ENCODE measurements around the gene PLA2G10. TPM values are rescaled to one million over a fixed set of nuclear protein-coding genes. Genes with fewer than 3 reads are reported as not detected.

Gene PLA2G10
- polyA plus RNA-seq, 1 of the 3 experiments (the other 2 are of a cell fraction), result not detected

DNA sequence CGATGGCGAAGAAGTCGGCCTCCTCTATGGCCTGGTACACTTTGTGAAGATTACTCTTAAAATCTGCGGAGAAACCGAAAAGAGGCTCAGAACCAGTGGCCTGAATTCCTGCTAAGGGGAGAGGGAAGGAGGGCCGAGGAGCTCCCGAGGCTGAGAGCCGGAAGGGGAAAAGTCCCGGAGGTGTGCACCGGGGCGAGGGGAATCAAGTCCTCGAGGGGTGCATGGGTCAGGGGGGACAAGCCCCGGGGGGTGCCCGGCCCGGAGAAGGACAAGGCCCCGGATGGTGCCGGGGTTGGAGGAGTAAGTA, 64.5 kb downstream of the PLA2G10 start:
- Histone ChIP-seq H3K4me1 (ENCODE audit: control insufficient read depth in 1 of 2, insufficient read depth in 2 of 2, low read depth in 1 of 2, low read length in 1 of 2) (peaks cover 12 to 17% of the 10 kb centered on the region in 2 experiments; a peak in 3 of 4 replicates), H3K27me3 (ENCODE audit: insufficient read depth) (no peaks in the 10 kb centered on the region), H2AFZ (ENCODE audit: low read depth) (peak overlapping the region; percentile 66; the same call in 1 of the 2 replicates), H3K4me2 (peak overlapping the region; percentile 94), H3K9me3 (no peaks in the 10 kb centered on the region), H3F3A (replicated peaks; ENCODE audit: insufficient read depth) (peaks cover 11% of the 10 kb centered on the region), H4K20me1 (ENCODE audit: insufficient read depth) (peaks cover 11% of the 10 kb centered on the region), H3K79me2 (ENCODE audit: insufficient read depth) (peaks cover 53% of the 10 kb centered on the region), H3K27ac (ENCODE audit: low read depth in 2 of 2, low read length in 1 of 2) (peak overlapping the region; percentile 69 to 79), H3K9me2 (no peaks in the 10 kb centered on the region), H3K9ac (peak overlapping the region; percentile 97), H3K4me3 (ENCODE audit: low read depth in 2 of 2, low read length in 1 of 2) (peak overlapping the region; percentile 77 to 91), H3K36me3 (replicated peaks in 1 of 2; ENCODE audit: control insufficient read depth in 1 of 2, insufficient read depth in 2 of 2, low read length in 1 of 2) (peaks cover 15 to 35% of the 10 kb centered on the region in 2 experiments)
- ChIA-PET POLR2A (interaction anchor here (0.6 kb wide), 1 partner anchor 33 kb away, joined by 3 read pairs; no protein-coding TSS in a partner anchor), CTCF (interaction anchor here (1.0 kb wide), 1 partner anchor 13 kb away, joined by 3 read pairs; no protein-coding TSS in a partner anchor)
- DNase-seq, result no peak
- WGBS (ENCODE audit: low lambda C conversion rate), result 2% methylated on average over 11 of the region's 17 CpGs
- no peak for TF ChIP-seq MXI1 (IDR thresholded peaks at IDR 0.05; ENCODE audit: low read depth, low read length)
- TF ChIP-seq SMC3 (IDR thresholded peaks at IDR 0.05; ENCODE audit: low read depth, low read length), result no peak
- TF ChIP-seq FOXJ3 (CRISPR knock-in tag; IDR thresholded peaks at IDR 0.05), result no peak
- TF ChIP-seq TEAD4 (IDR thresholded peaks at IDR 0.05; ENCODE audit: borderline replicate concordance, insufficient read depth), result no peak
- TF ChIP-seq EZH2phosphoT487 (IDR thresholded peaks at IDR 0.05; ENCODE audit: borderline replicate concordance, low read depth), result no peak
- no peak for TF ChIP-seq MEF2A (IDR thresholded peaks at IDR 0.05; ENCODE audit: borderline replicate concordance, low read depth)
- no peak for TF ChIP-seq JUND (IDR thresholded peaks at IDR 0.05)
- TF ChIP-seq FOXM1 (IDR thresholded peaks at IDR 0.05; ENCODE audit: low read depth), result no peak
- no peak for TF ChIP-seq FOSL2 (IDR thresholded peaks at IDR 0.05; ENCODE audit: borderline replicate concordance, low read depth)
- TF ChIP-seq GATA2 (CRISPR knock-in tag; IDR thresholded peaks at IDR 0.05), result no peak
- no peak for TF ChIP-seq EP300 (IDR thresholded peaks at IDR 0.05; ENCODE audit: borderline replicate concordance in 1 of 2, low read depth in 1 of 2, low read length in 1 of 2)
- TF ChIP-seq, protein P1, sequence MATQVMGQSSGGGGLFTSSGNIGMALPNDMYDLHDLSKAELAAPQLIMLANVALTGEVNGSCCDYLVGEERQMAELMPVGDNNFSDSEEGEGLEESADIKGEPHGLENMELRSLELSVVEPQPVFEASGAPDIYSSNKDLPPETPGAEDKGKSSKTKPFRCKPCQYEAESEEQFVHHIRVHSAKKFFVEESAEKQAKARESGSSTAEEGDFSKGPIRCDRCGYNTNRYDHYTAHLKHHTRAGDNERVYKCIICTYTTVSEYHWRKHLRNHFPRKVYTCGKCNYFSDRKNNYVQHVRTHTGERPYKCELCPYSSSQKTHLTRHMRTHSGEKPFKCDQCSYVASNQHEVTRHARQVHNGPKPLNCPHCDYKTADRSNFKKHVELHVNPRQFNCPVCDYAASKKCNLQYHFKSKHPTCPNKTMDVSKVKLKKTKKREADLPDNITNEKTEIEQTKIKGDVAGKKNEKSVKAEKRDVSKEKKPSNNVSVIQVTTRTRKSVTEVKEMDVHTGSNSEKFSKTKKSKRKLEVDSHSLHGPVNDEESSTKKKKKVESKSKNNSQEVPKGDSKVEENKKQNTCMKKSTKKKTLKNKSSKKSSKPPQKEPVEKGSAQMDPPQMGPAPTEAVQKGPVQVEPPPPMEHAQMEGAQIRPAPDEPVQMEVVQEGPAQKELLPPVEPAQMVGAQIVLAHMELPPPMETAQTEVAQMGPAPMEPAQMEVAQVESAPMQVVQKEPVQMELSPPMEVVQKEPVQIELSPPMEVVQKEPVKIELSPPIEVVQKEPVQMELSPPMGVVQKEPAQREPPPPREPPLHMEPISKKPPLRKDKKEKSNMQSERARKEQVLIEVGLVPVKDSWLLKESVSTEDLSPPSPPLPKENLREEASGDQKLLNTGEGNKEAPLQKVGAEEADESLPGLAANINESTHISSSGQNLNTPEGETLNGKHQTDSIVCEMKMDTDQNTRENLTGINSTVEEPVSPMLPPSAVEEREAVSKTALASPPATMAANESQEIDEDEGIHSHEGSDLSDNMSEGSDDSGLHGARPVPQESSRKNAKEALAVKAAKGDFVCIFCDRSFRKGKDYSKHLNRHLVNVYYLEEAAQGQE (IDR thresholded peaks at IDR 0.05; ENCODE audit: low read depth, low read length), result no peak
- no peak for TF ChIP-seq GABPA (IDR thresholded peaks at IDR 0.05; ENCODE audit: low read depth)
- TF ChIP-seq CHD2 (IDR thresholded peaks at IDR 0.05; ENCODE audit: low read length, partially characterized antibody), result no peak
- TF ChIP-seq, protein P2, sequence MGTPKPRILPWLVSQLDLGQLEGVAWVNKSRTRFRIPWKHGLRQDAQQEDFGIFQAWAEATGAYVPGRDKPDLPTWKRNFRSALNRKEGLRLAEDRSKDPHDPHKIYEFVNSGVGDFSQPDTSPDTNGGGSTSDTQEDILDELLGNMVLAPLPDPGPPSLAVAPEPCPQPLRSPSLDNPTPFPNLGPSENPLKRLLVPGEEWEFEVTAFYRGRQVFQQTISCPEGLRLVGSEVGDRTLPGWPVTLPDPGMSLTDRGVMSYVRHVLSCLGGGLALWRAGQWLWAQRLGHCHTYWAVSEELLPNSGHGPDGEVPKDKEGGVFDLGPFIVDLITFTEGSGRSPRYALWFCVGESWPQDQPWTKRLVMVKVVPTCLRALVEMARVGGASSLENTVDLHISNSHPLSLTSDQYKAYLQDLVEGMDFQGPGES (IDR thresholded peaks at IDR 0.05; ENCODE audit: low read depth, low read length), result no peak
- TF ChIP-seq RAD21 (IDR thresholded peaks at IDR 0.05; ENCODE audit: low read length), result no peak
